LNCAP (cell line): ENCODE results near the gene XAB2.

ENCODE experiments used
- TF ChIP-seq, protein P1 (sequence below): fragments of 450-650 bp; IDR thresholded peaks from 2 replicates; pipeline ENCODE4 v1.5.1; 2017; ENCODE audit warnings: mild to moderate bottlenecking

Gene XAB2

GRCh38 chr19:7602935-7603497, 26.3 kb downstream of the XAB2 start:
- TF ChIP-seq, protein P1, sequence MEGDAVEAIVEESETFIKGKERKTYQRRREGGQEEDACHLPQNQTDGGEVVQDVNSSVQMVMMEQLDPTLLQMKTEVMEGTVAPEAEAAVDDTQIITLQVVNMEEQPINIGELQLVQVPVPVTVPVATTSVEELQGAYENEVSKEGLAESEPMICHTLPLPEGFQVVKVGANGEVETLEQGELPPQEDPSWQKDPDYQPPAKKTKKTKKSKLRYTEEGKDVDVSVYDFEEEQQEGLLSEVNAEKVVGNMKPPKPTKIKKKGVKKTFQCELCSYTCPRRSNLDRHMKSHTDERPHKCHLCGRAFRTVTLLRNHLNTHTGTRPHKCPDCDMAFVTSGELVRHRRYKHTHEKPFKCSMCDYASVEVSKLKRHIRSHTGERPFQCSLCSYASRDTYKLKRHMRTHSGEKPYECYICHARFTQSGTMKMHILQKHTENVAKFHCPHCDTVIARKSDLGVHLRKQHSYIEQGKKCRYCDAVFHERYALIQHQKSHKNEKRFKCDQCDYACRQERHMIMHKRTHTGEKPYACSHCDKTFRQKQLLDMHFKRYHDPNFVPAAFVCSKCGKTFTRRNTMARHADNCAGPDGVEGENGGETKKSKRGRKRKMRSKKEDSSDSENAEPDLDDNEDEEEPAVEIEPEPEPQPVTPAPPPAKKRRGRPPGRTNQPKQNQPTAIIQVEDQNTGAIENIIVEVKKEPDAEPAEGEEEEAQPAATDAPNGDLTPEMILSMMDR = no peak

GRCh38 chr19:7602240-7602934, 27.0 kb downstream of the XAB2 start:
- TF ChIP-seq, protein P1 = no peak

DNA sequence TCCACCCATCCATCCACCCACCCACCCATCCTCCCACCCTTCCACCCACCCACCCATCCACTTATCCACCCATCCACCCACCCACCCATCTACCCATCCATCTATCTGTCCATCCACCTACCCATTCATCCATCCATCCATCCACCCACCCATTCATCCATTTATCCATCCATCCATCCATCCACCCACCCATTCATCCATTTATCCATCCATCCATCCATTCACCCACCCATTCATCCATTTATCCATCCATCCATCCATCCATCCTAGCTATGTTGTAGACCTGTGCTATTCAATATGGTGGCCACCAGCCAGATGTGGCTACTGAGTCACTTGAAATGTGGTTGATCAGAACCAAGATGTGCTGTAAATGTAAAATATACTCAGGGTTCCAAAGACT, 28.6 kb downstream of the XAB2 start:
- TF ChIP-seq, protein P1 = no peak

DNA sequence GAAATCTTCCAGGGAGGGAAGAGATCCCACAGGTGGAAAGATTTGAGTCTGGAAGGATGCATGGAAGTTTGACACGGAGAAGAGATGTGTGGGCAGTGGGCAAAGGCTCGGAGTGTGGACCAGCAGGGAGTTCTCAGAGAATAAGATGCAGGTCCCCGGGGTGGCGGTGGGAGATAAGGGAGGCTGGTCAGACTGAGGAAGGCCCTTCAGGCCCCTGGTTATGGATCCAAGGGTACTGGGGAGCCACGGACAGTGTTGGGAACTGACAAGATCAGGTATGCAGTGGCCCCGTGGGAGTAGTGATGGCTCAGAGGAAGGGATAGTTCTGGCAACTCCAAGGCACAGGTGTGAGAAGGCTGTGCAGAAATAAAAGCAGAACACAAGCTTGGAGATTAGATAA, 31.2 kb downstream of the XAB2 start:
- TF ChIP-seq, protein P1 = no peak

DNA sequence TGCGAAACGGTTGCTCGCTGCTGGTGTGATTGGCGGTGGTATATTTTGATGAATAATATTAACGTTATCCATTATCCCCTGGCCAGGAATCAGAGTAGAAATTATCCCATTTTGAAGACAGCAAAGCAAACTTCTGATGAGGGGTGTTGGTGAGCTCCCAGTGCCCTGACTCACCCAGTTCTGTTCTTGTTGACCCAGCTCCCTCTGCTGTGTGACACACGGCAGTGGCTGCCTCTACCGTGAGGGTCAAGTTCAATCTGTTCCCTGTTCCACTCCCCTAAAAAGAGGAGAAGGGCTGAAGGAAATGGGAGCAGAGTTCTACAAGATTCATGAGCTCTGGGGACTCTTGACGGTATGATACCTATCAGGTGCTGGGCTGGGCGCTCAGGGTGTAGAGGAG, 31.7 kb downstream of the XAB2 start:
- TF ChIP-seq, protein P1 = no peak

DNA sequence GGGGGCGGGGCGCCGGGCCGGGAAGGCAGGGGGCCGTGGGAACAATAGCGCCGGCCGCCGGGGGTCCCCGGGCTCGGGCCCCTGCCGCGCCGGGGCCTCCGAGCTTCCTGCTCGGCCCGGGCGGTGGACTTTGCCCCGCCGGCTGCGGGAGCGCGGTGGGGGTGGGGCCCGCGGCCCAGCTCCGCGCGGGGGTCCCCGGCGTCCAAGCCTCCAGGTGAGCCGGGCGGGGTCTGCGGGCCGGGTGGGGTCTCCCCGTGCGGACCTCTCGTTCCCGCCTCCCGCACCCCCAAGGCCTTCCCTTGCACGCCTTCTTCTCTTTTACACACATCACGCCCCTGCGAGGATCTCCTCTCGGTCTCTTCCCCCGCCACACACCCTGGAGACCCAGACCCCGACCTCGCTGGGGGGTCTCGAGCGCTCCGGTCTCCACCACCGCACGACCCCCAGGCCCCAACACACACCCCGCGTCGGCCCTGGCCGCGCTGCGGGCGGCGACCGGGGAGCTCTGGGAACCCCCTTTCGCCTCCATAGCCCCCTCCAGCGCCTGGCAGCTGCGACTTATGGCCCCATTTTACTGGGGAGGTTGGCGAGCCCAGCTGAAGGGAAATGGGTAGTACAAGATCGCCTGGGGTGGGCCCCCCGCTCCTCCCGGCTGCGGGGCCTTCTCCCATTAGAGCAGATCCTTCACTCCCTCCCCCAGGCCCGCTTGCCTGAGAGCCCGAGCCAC, 33.0 kb downstream of the XAB2 start:
- TF ChIP-seq, protein P1 = no peak

DNA sequence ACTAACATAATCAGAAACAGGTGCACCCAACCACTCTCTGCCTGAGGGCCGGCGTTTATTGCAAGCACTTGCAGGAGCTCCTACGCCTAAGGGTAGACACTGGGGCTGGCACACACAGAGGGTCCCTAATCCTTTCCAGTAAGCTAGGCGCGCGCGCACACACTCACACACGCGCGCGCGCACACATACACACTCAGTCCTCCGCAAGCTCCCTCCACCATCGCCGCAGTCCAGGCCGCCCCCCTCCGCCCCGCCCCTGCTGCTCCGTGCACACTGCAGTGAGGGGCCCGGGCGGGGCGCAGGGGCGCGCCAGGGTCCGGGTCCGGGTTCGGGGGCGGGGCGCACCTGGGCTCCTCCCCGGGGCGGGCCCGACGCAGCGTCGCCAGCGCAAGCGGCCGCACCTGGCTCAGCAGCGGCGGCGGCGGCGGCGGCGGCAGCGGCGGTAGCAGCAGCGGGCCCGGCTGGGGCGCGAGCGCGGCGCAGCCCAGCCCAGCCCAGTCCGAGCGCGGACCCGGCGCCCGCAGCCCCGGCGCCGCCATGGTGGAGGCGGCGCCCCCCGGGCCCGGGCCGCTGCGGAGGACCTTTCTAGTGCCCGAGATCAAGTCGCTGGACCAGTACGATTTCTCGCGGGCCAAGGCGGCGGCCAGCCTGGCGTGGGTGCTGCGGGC, 33.7 kb downstream of the XAB2 start, which contains the start of gene CAMSAP3:
CAMSAP3 (plus strand) TSS at position 398 of the 668 bp plus-strand sequence; CDS start at position 538, 140 bp downstream.
- TF ChIP-seq, protein P1 = no peak
